ENCODE data around the gene LPCAT2. TPM values are rescaled to one million over a fixed set of nuclear protein-coding genes. Genes with fewer than 3 reads are reported as not detected.

Gene LPCAT2
- total RNA-seq, 2 donors from 2014 or later, result 6.4 to 6.8 TPM

DNA sequence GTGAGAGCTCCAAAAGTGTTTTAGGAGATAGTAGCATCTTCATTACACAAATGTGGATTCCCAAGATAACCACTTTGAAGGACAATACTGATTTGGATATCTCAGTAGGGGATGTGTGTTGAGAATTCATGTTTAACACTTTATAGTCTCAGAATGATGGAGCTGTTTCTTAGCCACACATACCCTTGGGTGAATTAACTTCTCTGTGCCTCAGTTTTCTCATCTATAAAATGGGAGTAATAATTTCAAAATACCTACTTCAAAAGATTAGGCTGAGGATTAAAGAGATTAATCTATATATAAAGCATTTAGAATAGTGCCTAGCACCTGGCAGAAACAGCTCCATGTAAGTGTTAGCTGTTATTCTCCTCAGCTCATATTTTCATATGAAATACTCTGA is 19.0 kb downstream of the LPCAT2 start:
- H3K9me3 Mint-ChIP-seq, result no peaks in the 10 kb centered on the region
- H3K27ac Mint-ChIP-seq, result no peak overlapping the region
- no peaks in the 10 kb centered on the region for H3K36me3 Mint-ChIP-seq (ENCODE audit: low read depth)

DNA sequence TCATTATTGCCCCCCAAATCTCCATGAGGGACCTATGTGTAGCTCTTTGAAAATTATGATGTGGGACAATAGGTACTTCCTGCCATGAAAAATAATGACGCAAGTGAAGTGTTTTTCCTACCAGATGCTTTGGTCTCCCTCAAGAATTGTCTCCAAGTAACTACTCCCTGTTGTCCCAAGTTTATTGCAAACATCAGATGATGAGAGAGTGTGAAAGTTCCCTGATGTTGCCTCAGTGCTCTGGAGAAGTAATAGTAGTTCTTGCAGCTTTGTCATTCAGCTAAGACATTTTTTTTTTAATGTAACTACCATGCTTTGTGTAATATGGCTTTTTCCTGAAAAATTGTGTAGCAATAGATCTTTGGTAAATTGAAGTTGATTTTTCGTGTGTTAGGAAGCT is 20.1 kb downstream of the LPCAT2 start:
- Mint-ChIP-seq H3K27me3 (ENCODE audit: insufficient read depth) (no peaks in the 10 kb centered on the region), H3K36me3 (ENCODE audit: low read depth) (no peaks in the 10 kb centered on the region), H3K4me1 (no peaks in the 10 kb centered on the region), H3K4me3 (no peak overlapping the region), H3K9me3 (no peaks in the 10 kb centered on the region), H3K27ac (no peak overlapping the region)
- Histone ChIP-seq H3K4me1 (ENCODE audit: control insufficient read depth, insufficient read depth, low read length) (no peaks in the 10 kb centered on the region), H3K27ac (ENCODE audit: low read depth, low read length) (no peak overlapping the region), H3K4me3 (ENCODE audit: low read length) (no peak overlapping the region), H3K9ac (ENCODE audit: extremely low read depth, low read length, poor library complexity, severe bottlenecking) (no peak overlapping the region), H3K36me3 (ENCODE audit: control insufficient read depth, insufficient read depth, low read length) (no peaks in the 10 kb centered on the region), H3K27me3 (ENCODE audit: control insufficient read depth, insufficient read depth, low read length, poor library complexity, severe bottlenecking) (no peaks in the 10 kb centered on the region), H3K9me3 (ENCODE audit: control insufficient read depth, low read length) (no peaks in the 10 kb centered on the region)
- 70 to 83% methylated on average over 1 to 2 of the region's 2 CpGs for WGBS, 2 experiments (ENCODE audit: insufficient coverage in 1 of 2, insufficient read length in 1 of 2)
- DNase-seq, result no peak
- TF ChIP-seq, protein P1, sequence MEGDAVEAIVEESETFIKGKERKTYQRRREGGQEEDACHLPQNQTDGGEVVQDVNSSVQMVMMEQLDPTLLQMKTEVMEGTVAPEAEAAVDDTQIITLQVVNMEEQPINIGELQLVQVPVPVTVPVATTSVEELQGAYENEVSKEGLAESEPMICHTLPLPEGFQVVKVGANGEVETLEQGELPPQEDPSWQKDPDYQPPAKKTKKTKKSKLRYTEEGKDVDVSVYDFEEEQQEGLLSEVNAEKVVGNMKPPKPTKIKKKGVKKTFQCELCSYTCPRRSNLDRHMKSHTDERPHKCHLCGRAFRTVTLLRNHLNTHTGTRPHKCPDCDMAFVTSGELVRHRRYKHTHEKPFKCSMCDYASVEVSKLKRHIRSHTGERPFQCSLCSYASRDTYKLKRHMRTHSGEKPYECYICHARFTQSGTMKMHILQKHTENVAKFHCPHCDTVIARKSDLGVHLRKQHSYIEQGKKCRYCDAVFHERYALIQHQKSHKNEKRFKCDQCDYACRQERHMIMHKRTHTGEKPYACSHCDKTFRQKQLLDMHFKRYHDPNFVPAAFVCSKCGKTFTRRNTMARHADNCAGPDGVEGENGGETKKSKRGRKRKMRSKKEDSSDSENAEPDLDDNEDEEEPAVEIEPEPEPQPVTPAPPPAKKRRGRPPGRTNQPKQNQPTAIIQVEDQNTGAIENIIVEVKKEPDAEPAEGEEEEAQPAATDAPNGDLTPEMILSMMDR (conservative IDR thresholded peaks at IDR 0.05), result no peak

More for the DNA sequence above, 19.0 kb downstream of the LPCAT2 start:
- Histone ChIP-seq H3K4me3 (ENCODE audit: low read length) (no peak overlapping the region), H3K4me1 (ENCODE audit: control insufficient read depth, insufficient read depth, low read length) (no peaks in the 10 kb centered on the region), H3K27me3 (ENCODE audit: control insufficient read depth, insufficient read depth, low read length, poor library complexity, severe bottlenecking) (no peaks in the 10 kb centered on the region), H3K27ac (ENCODE audit: low read depth, low read length) (no peak overlapping the region), H3K9me3 (ENCODE audit: control insufficient read depth, low read length) (no peaks in the 10 kb centered on the region), H3K36me3 (ENCODE audit: control insufficient read depth, insufficient read depth, low read length) (no peaks in the 10 kb centered on the region), H3K9ac (ENCODE audit: extremely low read depth, low read length, poor library complexity, severe bottlenecking) (no peak overlapping the region)
- no peaks in the 10 kb centered on the region for H3K4me1 Mint-ChIP-seq
- no peaks in the 10 kb centered on the region for H3K27me3 Mint-ChIP-seq (ENCODE audit: insufficient read depth)
- H3K4me3 Mint-ChIP-seq, result no peak overlapping the region
- TF ChIP-seq, protein P1 (conservative IDR thresholded peaks at IDR 0.05), result no peak
- DNase-seq, result no peak

DNA sequence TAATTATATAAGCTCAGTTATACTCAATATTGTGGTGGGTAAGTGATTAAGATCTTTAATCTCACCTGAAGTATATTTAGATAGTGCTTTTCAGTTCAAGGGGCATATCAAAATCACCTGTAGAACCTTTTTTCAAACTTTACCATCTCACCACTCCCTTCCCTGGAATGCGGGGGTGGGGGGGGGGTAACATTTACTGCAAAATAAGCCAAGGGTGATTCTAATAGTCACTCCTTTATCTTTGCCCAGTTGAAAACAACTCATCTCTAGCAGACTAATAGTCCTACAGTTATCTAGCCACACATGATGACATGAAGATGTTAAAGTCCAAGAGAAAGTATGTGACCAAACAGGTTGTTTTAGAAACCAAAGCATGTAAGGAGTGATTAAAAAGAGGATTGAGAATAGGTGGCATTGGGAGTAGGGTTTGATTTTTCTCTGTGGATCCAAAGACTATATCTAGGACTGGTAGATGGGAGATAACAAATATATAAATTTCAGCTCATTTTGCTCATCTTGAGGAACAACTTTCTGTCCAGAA is 21.5 kb downstream of the LPCAT2 start:
- Histone ChIP-seq H3K27me3 (ENCODE audit: control insufficient read depth, insufficient read depth, low read length, poor library complexity, severe bottlenecking) (no peaks in the 10 kb centered on the region), H3K4me1 (ENCODE audit: control insufficient read depth, insufficient read depth, low read length) (no peaks in the 10 kb centered on the region), H3K9me3 (ENCODE audit: control insufficient read depth, low read length) (no peaks in the 10 kb centered on the region), H3K27ac (ENCODE audit: low read depth, low read length) (no peak overlapping the region), H3K36me3 (ENCODE audit: control insufficient read depth, insufficient read depth, low read length) (no peaks in the 10 kb centered on the region), H3K4me3 (ENCODE audit: low read length) (no peak overlapping the region), H3K9ac (ENCODE audit: extremely low read depth, low read length, poor library complexity, severe bottlenecking) (no peak overlapping the region)
- TF ChIP-seq, protein P1 (conservative IDR thresholded peaks at IDR 0.05), result no peak
- WGBS, 2 experiments (ENCODE audit: insufficient coverage in 1 of 2, insufficient read length in 1 of 2), result 100% methylated on average over 1 of the region's 1 CpG; no CpG with 5 or more reads in 1 of the 2 experiments
- Mint-ChIP-seq H3K27me3 (ENCODE audit: insufficient read depth) (no peaks in the 10 kb centered on the region), H3K27ac (no peak overlapping the region), H3K9me3 (no peaks in the 10 kb centered on the region), H3K4me3 (no peak overlapping the region), H3K36me3 (ENCODE audit: low read depth) (no peaks in the 10 kb centered on the region), H3K4me1 (no peaks in the 10 kb centered on the region)
- no peak for DNase-seq
